Activated naive CD8-positive, alpha-beta T cell treated with anti-CD3 and anti-CD28 coated beads, Interleukin-2, amount 50 U/mL, for 16 hours (primary cell): Measurements from ENCODE around the gene RBFOX2.
"Not testable (repeated sequence)": the region's sequence is repeated elsewhere in the genome, so short reads cannot be mapped to it uniquely, and the experiment has no call there.

Source experiments
- DNase-seq: peaks from one replicate; pipeline ENCODE4 v3.0.0-alpha.2; 2020; ENCODE audit warnings: low read depth, low spot score

RBFOX2 gene

GRCh38 chr22:35834061-35834460 is 194.6 kb downstream of the RBFOX2 start:
- no peak for DNase-seq

GRCh38 chr22:35830305-35830704 is 198.3 kb downstream of the RBFOX2 start:
- DNase-seq: no peak

- DNase-seq: no peak
Observed at GRCh38 chr22:35824256-35824655, 204.4 kb downstream of the RBFOX2 start.

GRCh38 chr22:35821654-35822053 is 207.0 kb downstream of the RBFOX2 start:
- DNase-seq: no peak

- no peak for DNase-seq
Observed at GRCh38 chr22:35819421-35819820, 209.2 kb downstream of the RBFOX2 start.

GRCh38 chr22:35818897-35819296 is 209.7 kb downstream of the RBFOX2 start:
- no peak for DNase-seq

GRCh38 chr22:35812600-35812999 is 216.0 kb downstream of the RBFOX2 start:
- no peak for DNase-seq

- no peak for DNase-seq
Observed at GRCh38 chr22:35811670-35812069, 217.0 kb downstream of the RBFOX2 start.

GRCh38 chr22:35809816-35810215 is 218.8 kb downstream of the RBFOX2 start:
- no peak for DNase-seq

- no peak for DNase-seq
Observed at GRCh38 chr22:35808377-35808776, 220.2 kb downstream of the RBFOX2 start.

GRCh38 chr22:35806668-35807067 is 222.0 kb downstream of the RBFOX2 start:
- DNase-seq: not testable (repeated sequence)

- DNase-seq: no peak
Observed at GRCh38 chr22:35805466-35805865, 223.2 kb downstream of the RBFOX2 start.

- DNase-seq: no peak
Observed at GRCh38 chr22:35804421-35804820, 224.2 kb downstream of the RBFOX2 start.

- no peak for DNase-seq
Observed at GRCh38 chr22:35802885-35803284, 225.7 kb downstream of the RBFOX2 start.

GRCh38 chr22:35801301-35801700 is 227.3 kb downstream of the RBFOX2 start:
- DNase-seq: not testable (repeated sequence)

- no peak for DNase-seq
Observed at GRCh38 chr22:35799150-35799549, 229.5 kb downstream of the RBFOX2 start.

- DNase-seq: no peak
Observed at GRCh38 chr22:35797411-35797810, 231.2 kb downstream of the RBFOX2 start.

- DNase-seq: no peak
Observed at GRCh38 chr22:35795476-35795875, 233.1 kb downstream of the RBFOX2 start.

GRCh38 chr22:35792506-35792905 is 236.1 kb downstream of the RBFOX2 start:
- no peak for DNase-seq

- DNase-seq: not testable (repeated sequence)
Observed at GRCh38 chr22:35791788-35792187, 236.8 kb downstream of the RBFOX2 start.

- DNase-seq: no peak
Observed at GRCh38 chr22:35785181-35785923, 243.3 kb downstream of the RBFOX2 start.

GRCh38 chr22:35784633-35785032 is 244.0 kb downstream of the RBFOX2 start:
- no peak for DNase-seq

- no peak for DNase-seq
Observed at GRCh38 chr22:35783943-35784614, 244.5 kb downstream of the RBFOX2 start.
